GM21367 (cell line): Measurements from ENCODE around the gene TAGLN2.
A peak's percentile ranks its signal among the peaks of the same experiment; 100 is the strongest.
"Not testable (repeated sequence)": the region's sequence is repeated elsewhere in the genome, so short reads cannot be mapped to it uniquely, and the experiment has no call there.

ENCODE experiments used
- ATAC-seq: cut with Tn5 transposase; IDR thresholded peaks from one replicate; pipeline ENCODE4 v1.9.1; 2021; ENCODE audit not compliant: unreplicated experiment

The TAGLN2 gene

DNA sequence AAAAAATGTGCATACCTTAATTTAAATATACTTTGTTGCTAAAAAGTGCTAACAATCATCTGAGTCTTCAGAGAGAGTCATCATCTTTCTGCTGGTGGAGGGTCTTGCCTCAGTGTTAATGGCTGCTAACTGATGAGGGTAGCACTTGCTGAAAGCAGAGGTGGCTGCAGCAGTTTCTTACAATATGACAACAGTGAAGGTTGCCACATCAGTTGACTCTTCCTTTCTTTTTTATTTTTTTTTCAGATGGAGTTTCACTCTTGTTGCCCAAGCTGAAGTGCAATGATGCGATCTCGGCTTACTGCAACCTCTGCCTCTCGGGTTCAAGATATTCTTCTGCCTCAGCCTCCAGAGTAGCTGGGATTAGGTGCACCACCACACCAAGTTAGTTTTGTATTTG is 22.8 kb downstream of the TAGLN2 start:
- no peak for ATAC-seq

DNA sequence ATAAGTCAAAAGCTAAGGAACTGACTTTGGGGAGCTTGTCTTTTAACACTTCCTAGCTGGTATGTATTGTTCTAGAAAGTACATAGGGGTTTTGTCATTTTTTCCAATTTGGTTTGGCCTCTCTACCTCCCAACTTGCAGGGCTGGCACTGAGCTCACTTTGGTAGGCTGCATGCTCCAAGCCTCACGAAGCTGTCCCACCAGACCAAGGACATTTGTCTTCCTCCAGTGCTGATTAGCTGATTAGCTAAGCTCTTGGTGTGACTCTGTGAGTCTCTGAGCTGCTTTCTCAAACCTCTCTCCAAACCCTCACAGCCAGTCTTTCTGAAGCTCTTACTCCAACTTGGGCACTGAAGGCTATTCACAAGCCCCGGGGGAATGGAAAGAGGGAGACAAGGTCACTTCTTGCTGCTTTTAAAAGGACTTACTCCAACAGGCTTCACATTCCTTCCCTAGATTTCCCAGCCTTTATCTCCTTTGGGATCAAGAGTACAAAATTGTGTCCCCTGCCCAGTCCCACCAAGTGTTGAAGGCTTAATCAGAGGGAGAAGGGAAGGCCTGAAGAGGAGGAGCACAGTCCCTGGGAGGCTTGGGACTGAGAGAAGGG is 24.4 kb downstream of the TAGLN2 start:
- ATAC-seq, result no peak

DNA sequence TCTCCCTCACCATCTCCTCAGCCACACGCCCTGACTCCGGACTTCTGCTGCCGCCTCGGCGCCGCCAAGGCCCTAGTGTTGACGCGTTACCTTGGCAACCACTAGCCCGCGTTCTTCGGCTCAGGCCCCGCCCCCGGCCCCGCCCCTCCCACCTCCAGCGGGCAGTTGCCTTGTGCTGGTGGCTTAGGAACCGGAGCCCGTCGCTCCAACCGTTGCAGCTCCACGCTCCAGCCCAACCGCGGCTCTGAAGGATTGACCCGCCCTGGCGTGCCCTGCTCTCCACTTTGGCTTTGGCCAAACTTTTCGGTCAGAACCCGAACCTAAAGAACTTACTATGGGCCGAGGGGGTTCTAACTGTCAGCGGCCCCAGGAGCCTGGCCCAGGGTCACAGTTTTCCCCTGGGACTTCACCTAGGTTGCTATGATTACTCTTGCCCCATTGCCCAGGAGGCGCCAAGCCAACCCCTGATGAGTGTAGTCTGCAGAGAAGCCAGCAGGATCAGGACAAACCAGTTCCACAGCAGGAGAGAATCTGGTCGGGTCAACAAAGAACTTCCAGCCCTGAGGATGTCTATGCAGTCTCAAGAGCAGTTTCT is 25.1 kb downstream of the TAGLN2 start, which contains the start of gene CFAP45:
CFAP45 (minus strand) TSS at position 80 of the 595 bp plus-strand sequence; CDS start at position 13, 67 bp downstream.
- no peak for ATAC-seq

DNA sequence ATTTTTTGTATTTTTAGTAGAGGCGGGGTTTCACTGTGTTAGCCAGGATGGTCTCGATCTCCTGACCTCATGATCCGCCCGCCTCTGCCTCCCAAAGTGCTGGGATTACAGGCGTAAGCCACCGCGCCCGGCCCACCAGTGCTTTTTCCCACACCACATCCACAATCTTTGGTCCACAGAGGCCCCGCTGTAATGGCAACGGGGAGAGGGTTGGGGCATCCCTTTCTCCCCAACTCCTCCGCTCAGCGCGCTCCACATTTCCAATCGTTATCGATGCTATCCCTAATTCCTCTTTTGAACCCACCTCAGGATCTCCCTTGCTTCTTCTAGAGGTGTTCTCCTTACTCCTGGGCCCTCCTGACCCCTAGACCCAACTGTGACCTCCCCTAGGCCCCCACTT is 25.7 kb downstream of the TAGLN2 start:
- ATAC-seq, result not testable (repeated sequence)

DNA sequence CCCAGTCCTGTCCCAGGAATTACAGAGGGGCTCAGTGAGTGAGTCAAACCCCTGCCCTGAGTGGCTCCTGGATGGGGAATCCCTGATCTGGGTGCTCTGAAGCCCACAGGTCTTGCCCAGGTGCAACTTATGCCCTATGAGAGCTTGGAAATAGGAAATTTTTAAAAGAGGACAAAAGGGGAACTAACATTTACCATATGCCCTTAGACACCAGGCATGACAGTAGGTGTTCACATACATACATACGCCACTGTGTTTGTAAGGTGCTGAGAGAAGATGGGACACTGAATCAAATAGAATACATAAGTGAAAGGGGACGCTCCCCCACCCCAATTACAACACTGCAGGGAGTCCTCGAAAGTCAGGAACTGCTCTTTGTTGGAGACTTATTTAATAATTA is 26.8 kb downstream of the TAGLN2 start:
- ATAC-seq, result no peak

DNA sequence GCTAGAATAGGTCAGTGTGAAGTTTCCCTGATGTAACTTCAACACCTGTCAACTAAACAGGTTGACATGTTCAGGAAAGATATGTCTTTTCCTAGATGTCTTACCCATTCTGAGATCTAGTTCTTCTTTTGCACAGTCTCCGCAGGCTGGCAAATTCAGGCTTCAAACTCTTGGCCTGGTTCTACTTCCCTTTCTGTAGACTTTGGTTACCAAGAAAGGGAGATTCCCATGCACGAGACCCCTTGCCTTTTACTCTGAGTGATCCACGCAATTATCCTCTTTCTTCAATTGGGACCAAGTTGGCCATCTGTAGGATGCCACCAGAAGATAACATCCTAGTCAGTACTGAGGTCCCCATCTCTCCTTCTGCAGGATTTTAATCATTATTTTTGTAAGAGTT is 27.3 kb downstream of the TAGLN2 start:
- ATAC-seq, result no peak

DNA sequence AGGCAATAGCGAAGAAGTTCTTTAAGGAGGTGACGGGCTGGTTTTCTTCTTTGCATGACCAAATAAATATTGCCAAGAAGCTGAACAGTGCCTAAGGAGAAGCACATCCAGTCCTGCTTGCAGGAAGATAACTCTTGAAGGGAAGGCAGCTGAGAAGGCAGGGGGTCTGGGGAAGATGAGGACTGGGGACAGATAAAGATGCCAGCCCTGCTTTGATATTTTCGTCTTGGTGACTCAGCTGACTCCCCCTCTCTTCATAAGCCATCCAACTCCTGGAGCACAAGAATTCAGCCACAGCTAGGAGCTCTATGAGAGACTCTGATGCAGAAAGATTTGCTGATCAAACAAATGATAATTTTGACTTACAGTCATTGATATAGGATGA is 28.8 kb downstream of the TAGLN2 start:
- no peak for ATAC-seq

DNA sequence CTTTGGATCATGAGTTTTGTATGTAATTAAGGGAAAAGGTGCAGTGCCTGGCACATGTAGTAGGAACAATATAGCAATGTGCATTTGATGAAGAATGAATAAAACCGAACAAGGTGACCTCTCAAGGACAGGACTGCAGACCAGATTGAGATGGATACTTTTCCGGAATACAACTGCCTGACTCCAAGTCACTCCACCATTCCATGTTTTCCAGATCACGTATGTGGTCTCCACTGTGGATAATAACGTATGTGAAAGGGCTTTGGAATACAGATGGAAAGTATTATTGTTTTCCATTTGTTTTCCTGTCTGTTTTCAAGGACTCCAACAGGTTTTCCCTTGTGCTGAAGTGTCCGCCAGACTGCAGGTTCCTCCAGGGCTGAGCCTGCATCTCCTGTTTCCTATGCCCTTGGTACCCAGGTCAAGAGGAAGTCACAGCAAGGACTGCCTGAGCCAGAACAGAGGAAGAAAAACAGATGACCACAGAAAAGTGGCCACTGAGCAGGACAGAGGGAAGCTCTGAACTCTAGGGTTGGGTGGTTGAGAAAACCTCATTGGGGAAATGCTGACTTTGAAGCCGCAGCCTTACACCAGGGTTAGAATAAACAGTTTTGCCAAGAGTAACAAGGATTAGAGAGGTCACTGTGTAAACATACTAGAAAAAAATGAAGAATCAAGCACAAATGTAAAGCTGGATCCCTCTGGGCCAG is 29.3 kb downstream of the TAGLN2 start:
- ATAC-seq, result no peak

DNA sequence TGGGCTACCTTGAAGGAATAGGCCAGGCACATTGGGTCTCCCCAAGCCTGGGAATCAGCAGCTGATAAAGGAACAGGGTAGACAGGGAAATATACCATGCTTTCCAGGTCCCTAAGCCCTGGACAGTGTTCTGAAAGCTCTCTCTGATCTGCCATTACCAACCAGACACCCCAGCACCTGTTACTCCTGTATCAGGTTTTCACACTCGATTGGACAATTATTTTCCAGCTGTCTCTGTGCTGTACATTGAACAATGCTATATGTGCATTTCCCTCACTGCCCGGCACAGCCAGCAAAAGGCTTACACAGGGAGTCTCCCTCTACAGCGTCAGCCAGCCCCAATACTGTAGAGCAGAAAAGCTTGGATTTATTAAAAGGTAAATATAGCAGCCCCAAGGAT is 30.0 kb downstream of the TAGLN2 start:
- ATAC-seq, result no peak

DNA sequence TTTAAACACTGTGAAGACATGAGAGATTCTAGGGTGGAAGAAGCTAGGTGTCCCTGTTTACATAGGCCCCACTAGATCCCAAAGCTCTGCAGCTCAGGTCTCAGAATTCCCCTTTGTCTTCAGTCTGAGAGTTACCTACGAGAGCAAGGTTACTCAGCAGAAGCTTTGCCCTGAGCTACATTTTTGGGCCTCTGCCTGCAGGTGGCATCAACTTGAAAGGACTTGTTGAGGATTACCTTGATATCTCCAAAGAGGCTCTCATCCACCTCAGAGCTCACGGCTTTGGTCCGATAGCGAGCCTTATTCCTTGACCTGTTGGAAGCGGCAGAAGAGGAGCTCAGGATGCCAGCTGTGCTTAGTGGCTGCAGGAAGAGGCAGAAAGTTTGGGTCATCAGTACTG is 32.4 kb downstream of the TAGLN2 start:
- no peak for ATAC-seq

DNA sequence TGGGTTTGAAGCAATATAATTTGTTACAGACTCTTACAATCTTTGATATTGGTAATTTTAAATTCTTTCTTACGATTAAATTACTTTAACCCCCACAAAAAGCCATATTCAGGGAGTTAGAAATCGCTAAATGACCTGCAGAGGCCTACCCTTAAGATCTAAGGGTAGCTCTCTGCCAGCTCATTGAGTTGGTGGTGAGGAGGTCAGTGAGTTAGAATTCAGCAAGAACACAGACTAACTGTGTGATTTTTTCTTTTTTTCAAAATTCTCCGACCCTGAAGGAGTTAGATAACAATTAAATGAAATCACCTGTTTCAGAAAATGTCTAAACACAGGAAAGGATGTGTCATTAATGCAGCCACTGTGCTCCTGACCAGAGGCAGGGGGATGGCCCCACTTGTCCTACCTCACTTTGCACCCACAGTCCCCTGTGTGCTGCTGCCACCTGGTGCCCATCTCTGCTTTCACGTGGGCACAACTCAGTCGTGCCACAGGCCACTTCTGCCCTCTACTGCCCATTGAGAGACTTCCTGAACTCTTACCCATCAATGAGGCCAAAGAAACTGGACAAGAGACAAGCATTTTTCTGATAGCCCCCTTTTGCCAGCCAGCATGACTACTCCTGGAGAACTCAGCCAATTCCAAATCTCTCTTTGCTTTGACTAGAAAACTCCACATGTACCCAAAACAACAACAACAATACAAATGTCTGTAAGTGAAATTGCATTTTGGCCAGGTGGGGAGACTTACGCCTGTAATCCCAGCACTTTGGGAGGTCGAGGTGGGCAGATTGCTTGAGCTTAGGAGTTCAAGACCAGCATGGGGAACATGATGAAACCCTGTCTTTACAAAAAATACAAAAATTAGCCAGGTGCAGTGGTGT is 33.8 kb downstream of the TAGLN2 start:
- peak; percentile 79 for ATAC-seq

DNA sequence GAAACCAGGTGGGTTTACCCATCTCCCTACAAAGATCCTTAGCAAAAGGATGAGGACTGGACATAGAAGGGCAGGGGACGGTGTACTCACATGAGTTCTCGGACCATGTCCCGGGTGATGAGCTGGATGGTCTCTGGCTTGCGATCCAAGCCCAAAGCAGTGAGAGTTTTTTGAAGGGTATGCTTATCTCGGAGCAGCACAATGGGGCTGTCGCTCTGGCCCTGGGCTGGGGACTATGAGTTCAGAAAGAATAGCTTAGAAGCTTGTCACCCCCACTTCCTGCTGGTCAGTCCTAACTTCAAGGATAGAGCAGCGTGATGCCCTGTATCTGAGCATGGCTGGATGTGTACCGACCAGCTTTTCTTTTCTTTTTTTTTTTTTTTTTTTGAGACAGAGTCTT is 34.9 kb downstream of the TAGLN2 start:
- ATAC-seq, result no peak

DNA sequence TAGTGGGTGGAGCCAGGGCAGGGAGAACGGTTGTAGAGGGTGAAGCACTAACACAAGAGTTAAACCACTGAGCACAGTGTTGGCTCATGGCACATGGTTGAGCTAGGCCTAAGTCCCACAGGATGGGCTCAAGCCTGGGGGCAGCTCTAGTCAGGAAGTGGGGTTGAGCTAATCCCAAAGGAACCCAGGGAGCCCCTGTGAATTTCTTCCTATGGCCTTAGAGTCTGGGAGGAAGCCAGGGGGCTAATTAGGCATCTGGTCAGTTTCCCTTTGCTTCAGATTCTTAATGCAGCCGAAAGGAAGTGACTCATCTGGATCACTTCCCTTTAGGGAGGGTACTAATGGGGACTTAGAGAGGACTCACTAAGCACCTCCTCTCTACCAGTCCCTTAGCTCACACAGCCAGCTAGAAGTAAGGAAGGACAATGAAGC is 35.5 kb downstream of the TAGLN2 start:
- ATAC-seq, result peak; percentile 93

DNA sequence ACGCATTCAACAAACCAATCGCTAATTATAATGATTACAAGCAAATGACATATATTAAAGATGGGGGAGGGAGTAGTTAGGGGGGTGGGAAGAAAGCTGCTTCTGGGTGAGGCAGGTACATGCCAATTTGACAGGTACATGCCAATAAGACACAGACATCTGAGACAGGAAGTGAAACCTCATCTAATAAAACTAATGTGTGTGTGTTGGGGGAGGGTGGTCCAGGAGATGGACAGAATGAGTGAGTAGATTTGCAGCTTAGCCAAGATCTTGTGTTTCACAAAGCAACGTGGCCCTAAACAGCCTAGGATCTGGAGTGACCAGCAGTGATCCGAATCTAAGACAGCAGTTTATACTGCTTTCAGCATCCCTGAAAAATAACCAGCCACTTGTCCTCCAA is 36.1 kb downstream of the TAGLN2 start:
- ATAC-seq, result no peak

DNA sequence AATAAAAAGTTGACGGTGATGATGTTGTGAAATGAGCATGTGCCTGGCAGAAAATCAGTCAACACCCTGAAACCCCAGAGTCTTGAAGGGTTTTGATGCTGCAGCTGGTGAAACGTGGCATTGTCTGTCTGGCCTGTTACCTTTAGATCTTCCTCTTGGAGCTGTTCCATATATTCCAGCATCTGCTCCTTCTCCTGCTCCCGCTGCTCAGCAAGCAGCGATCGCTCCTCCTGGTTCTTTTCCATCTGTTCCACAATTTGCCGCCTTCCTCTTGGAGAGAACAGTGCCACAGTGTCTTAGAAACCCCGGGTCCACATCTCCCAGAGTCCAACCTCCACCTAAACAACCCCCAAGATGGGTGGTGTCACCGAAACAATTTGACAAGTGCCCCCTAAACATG is 41.0 kb downstream of the TAGLN2 start:
- no peak for ATAC-seq

DNA sequence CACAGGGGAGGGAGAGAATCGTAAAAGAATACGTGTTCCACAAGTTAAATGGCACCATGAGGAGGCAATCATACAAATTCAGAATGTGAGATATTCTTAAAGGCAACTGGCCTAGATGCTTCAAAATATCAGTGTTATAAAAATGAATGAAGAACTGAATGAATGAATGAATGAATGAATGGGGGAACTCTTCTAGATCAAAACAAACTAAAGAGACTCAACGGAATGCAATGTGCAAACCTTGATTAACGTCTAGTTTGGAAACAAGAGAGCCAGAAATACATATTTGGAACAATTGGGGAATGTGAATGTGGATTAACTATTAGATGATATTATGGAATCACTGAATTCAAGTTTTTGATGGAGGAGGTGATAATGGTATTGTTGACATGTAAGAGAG is 42.2 kb downstream of the TAGLN2 start:
- no peak for ATAC-seq

DNA sequence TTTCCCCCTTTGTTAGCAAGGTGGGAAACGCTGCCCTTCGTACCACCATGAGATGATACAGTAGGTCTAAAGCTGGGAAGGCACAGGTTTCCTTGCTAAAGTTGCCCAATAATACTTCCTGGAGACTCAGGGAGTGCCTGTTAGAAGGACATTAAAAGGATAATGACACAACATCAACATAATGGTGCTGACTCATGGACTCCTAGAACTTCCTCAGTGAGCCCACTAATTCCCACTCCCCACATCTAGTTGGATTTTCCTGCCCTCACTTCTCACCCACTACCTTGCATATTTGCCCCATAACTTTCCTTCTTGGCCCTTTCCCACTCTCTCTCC is 42.8 kb downstream of the TAGLN2 start:
- no peak for ATAC-seq

DNA sequence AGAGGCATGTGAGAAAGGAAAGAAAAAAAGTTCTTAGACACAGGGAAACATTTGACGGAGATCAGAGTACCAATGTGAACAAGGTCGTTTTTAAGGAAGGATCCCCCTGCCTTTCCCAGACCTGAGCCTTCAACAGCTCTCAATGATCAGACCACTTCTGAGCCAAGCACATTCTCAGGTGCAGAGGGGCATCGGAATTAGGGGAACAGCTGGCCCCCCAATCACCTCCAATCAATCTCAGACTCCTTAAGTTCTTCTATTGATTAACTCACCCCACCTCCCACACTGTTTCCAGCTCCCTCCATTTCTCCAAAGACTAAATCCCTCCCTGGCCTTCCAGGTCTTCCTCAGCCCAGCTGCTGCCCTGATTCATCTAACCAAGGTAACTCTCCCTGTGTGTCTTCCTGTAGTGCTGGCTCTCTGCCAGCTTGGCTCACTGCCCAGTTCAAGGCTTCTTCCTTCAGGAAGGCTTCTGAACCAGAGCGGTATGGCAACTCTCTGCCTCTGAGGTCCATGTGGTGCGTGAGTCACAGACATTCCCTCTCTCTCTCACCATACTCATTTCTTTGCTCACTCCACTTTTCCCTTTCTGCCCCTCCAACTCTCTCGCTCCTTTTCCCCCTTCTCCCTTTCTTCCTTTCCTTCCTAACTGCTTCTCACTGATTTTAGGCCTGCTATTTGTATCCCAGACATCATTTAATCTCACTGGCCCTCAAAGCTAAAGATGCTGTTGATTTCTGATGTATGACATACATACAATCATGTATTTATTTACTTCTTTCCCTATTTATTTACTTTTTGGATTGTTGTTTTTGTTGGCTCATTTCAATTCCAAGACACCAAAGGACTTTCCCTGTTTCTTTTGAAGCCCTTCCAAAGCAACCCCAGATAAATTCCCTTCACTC is 43.4 kb downstream of the TAGLN2 start:
- ATAC-seq, result no peak

DNA sequence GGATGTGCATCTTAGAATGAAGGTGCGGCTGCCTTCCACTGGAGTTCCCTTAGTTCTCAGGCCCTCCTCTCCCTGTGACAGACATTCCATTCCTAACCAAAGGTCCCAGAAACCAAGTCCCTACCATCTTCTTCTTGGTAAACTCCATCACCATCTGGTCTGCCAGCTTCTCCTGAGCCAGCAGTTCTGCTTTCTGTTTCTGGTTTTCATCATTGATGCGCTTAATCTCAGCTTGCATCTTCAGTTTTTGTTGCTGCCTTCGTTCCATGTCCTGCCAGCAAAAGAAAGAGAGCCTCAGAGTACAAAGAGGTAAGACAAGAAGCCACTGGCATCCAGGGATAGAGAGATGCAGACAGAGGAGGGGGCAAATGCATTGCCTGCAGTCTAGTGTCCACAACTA is 44.9 kb downstream of the TAGLN2 start:
- no peak for ATAC-seq

DNA sequence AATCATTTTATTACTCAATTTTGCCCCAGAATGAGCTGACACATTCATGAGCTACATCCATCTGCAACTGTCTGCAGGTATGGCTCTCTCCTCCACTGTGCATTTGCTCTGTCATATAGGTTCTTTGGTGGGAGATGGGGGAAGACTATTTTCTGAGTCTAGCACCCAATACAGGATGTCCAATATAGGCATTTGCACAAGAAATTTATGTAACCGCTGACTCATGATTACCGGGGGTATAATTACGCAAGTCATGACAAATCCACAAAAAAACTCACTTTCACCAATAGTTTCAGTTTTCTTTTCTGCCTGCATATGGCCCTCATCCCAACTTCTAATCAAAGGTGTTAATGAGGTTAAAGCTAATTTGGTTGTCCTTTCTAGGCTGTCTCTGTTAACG is 45.3 kb downstream of the TAGLN2 start:
- no peak for ATAC-seq

DNA sequence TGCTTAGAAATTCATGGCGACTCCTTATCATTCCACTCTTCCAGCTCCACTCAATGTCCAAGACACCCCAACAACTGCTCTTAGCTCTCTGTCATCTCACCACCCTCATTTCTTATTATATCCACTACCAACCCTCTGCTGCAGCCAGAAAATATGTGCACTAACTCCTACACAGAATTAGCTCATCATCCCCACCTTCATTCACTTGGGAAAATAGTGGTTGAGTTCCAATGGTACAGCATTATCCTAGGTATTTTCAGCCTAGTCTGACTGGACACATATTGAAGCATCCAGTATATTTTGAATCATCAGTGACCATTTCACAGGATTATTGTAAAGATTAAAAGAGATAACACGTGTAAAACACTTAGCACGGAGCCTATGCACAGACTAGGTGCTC is 46.2 kb downstream of the TAGLN2 start:
- no peak for ATAC-seq
